Duodenal mucosa (tissue), 2 donors: ENCODE results near the gene NOTCH2.
"Not testable (repeated sequence)": the region's sequence is repeated elsewhere in the genome, so short reads cannot be mapped to it uniquely, and the experiment has no call there.

Experiments used
- H3K27ac ChIP-seq: one replicate; pipeline ENCODE4 v1.7.0; 2013; ENCODE audit warnings: low read depth, low read length
- H3K27me3 ChIP-seq, 2 donors: one replicate each; pipeline ENCODE4 v1.7.0; 2013; ENCODE audit warnings: low read length in 2 of 2, control low read depth in 1 of 2; ENCODE audit not compliant: insufficient read depth in 2 of 2, control insufficient read depth in 1 of 2
- H3K36me3 ChIP-seq, 2 donors: one replicate each; pipeline ENCODE4 v1.7.0; 2013; ENCODE audit warnings: low read length in 2 of 2, control low read depth in 1 of 2; ENCODE audit not compliant: insufficient read depth in 2 of 2, control insufficient read depth in 1 of 2
- H3K4me1 ChIP-seq, 2 donors: one replicate each; pipeline ENCODE4 v1.7.0; 2013; ENCODE audit warnings: low read length in 2 of 2, control low read depth in 1 of 2; ENCODE audit not compliant: insufficient read depth in 2 of 2, control insufficient read depth in 1 of 2
- H3K4me3 ChIP-seq, 2 donors: one replicate each; pipeline ENCODE4 v1.7.0; 2013; ENCODE audit warnings: low read length in 2 of 2, low read depth in 1 of 2
- H3K9ac ChIP-seq, 2 donors: one replicate each; pipeline ENCODE4 v1.7.0; 2013; ENCODE audit warnings: low read length in 2 of 2, low read depth in 1 of 2
- H3K9me3 ChIP-seq, 2 donors: one replicate each; pipeline ENCODE4 v1.7.0; 2013; ENCODE audit warnings: low read length in 2 of 2, control low read depth in 1 of 2; ENCODE audit not compliant: control insufficient read depth in 1 of 2

The NOTCH2 gene

GRCh38 chr1:119988306-119989062 lies 81.0 kb downstream of the NOTCH2 start:
- H3K4me1 ChIP-seq: peaks cover 0 to 11% of the 10 kb centered on the region in 2 donors
- H3K27ac ChIP-seq: no peak overlapping the region
- no peaks in the 10 kb centered on the region for H3K27me3 ChIP-seq
- no peak overlapping the region for H3K4me3 ChIP-seq
- no peaks in the 10 kb centered on the region for H3K36me3 ChIP-seq
- H3K9me3 ChIP-seq: no peaks in the 10 kb centered on the region
- H3K9ac ChIP-seq: no peak overlapping the region

GRCh38 chr1:119987686-119988085 lies 81.8 kb downstream of the NOTCH2 start:
- Histone ChIP-seq H3K27ac (no peak overlapping the region), H3K9me3 (no peaks in the 10 kb centered on the region), H3K9ac (no peak overlapping the region), H3K4me1 (peaks cover 0 to 11% of the 10 kb centered on the region in 2 donors), H3K27me3 (no peaks in the 10 kb centered on the region), H3K4me3 (no peak overlapping the region), H3K36me3 (no peaks in the 10 kb centered on the region)

DNA sequence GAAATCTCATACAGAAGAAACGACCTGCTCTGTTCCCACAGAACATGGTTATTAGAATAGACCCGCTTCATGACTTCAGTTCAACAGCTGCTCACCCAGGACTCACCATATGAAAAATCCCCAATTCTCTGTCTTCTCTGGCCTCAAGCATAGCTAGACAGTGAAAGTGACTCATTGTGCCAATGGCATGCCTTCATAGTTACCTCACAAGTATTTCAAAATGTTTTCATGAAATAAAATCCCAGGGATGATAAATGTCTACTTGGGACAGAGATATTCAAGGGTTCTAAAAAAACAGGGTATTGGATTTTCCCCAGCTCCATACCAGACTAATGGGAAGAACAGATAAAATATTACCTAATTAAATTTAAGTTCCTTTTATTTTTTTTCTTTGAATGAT lies 82.3 kb downstream of the NOTCH2 start:
- no peaks in the 10 kb centered on the region for H3K27me3 ChIP-seq
- peaks cover 0 to 11% of the 10 kb centered on the region in 2 donors for H3K4me1 ChIP-seq
- no peak overlapping the region for H3K4me3 ChIP-seq
- H3K9ac ChIP-seq: no peak overlapping the region
- no peaks in the 10 kb centered on the region for H3K9me3 ChIP-seq
- no peaks in the 10 kb centered on the region for H3K36me3 ChIP-seq
- H3K27ac ChIP-seq: no peak overlapping the region

DNA sequence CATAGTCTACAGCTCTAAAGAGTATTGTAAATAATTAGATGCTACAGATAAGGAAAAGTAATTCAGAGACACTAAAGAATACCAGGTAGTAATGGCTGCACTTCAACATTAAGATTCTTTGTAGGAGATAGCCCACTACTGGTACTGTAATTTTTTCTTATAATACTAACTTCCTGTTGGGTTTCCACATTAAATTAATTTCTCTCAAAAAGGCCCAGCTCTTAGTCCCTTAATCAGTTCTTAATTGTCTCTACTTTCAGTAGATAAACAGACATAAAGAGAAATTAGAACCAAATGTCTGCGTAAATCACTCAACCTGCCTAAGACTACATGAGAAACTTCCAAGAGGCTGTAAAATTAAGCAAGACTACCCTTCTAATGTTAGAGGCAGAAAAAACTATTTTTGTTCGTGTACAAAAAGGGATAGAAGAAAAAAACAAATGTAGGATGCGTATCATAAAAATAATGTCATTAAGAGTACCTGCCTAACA lies 83.4 kb downstream of the NOTCH2 start:
- H3K27me3 ChIP-seq: no peaks in the 10 kb centered on the region
- no peaks in the 10 kb centered on the region for H3K9me3 ChIP-seq
- no peak overlapping the region for H3K9ac ChIP-seq
- H3K4me1 ChIP-seq: peaks cover 0 to 11% of the 10 kb centered on the region in 2 donors
- H3K4me3 ChIP-seq: no peak overlapping the region
- no peaks in the 10 kb centered on the region for H3K36me3 ChIP-seq
- H3K27ac ChIP-seq: no peak overlapping the region

DNA sequence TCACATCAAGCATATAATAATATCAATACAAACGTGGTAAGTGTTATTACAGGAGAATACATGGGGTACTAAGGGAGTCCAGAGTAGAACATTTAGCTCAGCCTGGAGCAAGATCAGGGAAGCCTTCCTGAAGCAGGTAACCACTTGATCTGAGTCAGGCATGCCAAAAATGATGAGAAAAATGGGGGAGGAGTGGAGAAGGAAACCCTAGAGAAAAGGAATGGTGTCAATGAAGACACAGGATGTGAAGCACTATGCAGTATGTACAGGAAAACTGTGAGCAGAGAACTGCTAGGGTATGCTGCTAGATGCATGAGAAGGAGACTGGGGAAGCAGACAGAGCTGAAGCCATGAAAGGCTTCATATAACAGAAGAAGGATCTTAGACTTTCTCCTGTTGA lies 84.7 kb downstream of the NOTCH2 start:
- H3K27ac ChIP-seq: no peak overlapping the region
- H3K36me3 ChIP-seq: no peaks in the 10 kb centered on the region
- no peaks in the 10 kb centered on the region for H3K27me3 ChIP-seq
- H3K4me1 ChIP-seq: peaks cover 0 to 11% of the 10 kb centered on the region in 2 donors
- H3K4me3 ChIP-seq: no peak overlapping the region
- H3K9ac ChIP-seq: no peak overlapping the region
- no peaks in the 10 kb centered on the region for H3K9me3 ChIP-seq

DNA sequence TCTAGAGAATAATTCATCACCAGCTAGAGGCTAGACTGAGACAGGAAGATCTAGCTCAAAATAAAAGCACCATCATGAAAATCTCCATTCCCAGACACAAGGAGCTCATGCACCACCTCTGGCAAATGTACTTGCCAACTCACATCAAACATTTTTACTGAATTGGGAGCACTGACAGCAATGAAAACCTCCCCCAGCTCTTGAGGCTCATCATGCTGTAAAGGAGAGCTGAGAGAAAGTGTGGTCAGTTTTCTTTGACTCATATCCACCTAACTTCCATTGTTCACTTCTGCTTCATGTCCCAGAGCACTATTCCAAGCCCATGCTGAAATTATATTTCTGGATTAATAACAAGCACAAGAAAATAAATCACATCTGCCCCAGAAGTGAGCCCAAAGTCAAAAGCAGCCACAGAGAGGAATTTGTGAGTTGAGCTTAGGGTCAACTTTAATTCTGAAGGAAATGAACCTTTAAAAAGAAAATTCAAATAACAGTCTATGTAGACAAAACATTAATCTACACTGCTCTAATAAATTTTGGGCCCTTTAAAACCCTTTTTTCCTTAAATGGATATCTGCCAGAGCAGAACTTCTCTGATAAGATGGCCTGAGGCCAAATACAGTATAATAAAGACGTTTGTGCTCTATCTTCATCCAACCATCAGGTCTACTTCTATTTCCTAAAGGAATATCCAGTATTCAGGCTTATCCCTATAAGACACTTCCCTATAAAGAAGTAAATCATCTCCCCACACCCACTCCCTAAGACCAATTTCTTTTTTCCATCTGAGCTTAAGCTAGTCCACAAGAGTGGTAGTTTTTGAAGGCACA lies 87.3 kb downstream of the NOTCH2 start:
- Histone ChIP-seq H3K36me3 (no peaks in the 10 kb centered on the region), H3K9ac (no peak overlapping the region), H3K27me3 (no peaks in the 10 kb centered on the region), H3K27ac (no peak overlapping the region), H3K9me3 (no peaks in the 10 kb centered on the region), H3K4me1 (no peaks in the 10 kb centered on the region), H3K4me3 (no peak overlapping the region)

- no peaks in the 10 kb centered on the region for H3K4me1 ChIP-seq
- H3K9me3 ChIP-seq: no peaks in the 10 kb centered on the region
- no peak overlapping the region for H3K27ac ChIP-seq
- H3K9ac ChIP-seq: no peak overlapping the region
- H3K36me3 ChIP-seq: no peaks in the 10 kb centered on the region
- no peaks in the 10 kb centered on the region for H3K27me3 ChIP-seq
- no peak overlapping the region for H3K4me3 ChIP-seq
Measured at GRCh38 chr1:119981496-119981895, 88.0 kb downstream of the NOTCH2 start.

- Histone ChIP-seq H3K27ac (no peak overlapping the region), H3K9ac (no peak overlapping the region), H3K4me1 (no peaks in the 10 kb centered on the region), H3K4me3 (no peak overlapping the region), H3K27me3 (no peaks in the 10 kb centered on the region), H3K9me3 (no peaks in the 10 kb centered on the region), H3K36me3 (peaks cover 0 to 4% of the 10 kb centered on the region in 2 donors)
Measured at GRCh38 chr1:119978018-119978505, 91.4 kb downstream of the NOTCH2 start.

DNA sequence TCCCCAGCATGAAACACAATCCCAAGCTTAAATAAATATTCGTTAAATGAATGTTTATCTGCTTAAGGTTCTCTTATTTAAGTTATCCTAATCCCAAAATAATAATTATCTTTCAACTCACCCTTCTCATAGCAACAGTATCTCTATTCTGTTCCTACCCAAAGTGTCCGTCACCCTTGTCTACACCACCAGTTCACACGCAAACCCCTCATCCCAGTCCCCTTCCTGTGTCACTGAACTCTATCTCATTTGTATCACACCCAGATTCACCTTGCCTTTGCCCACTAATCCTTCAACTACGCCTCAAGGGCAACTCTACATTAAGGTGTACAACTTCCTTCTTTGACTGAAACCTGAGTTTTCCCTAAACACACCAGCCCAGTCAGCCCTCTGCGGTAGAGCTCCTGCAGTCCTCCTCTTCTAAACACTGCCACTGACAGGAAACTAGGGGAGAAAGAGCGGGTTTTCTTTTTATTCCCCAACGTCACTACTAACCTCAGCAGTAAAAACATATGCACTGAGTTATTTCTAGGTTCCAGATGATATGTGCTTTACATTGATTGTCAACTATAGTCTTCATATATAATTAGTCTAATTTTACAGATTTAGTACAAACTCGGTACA lies 92.2 kb downstream of the NOTCH2 start:
- not testable (repeated sequence) for H3K4me1 ChIP-seq, H3K9me3 ChIP-seq, H3K27ac ChIP-seq, H3K27me3 ChIP-seq, H3K9ac ChIP-seq, H3K36me3 ChIP-seq, H3K4me3 ChIP-seq
